K562 (cell line): ENCODE data around the gene ICAM1. TPM values are rescaled to one million over a fixed set of nuclear protein-coding genes. Genes with fewer than 3 reads are reported as not detected.
A peak's percentile ranks its signal among the peaks of the same experiment; 100 is the strongest.

Source experiments
- ARID2 ChIP-seq: fragments of 450-650 bp; IDR thresholded peaks from 2 replicates; pipeline ENCODE4 v1.6.1; 2017; ENCODE audit warnings: antibody characterized with exemption, mild to moderate bottlenecking
- BRD4 ChIP-seq: fragments of 200-600 bp; sonication (generic); IDR thresholded peaks from 2 replicates; pipeline ENCODE4 v1.6.1; 2017; ENCODE audit warnings: inconsistent platforms
- CTCF ChIP-seq, 3 experiments: IDR thresholded peaks in 2 of 3; conservative IDR thresholded peaks in 1 of 3; 2 replicates each; pipeline ENCODE4 v1.5.1; 2011 to 2012; ENCODE audit warnings: low read length in 3 of 3, mild to moderate bottlenecking in 3 of 3, control low read depth in 2 of 3, improper control_type of control experiment in 1 of 3, inconsistent platforms in 1 of 3, low read depth in 1 of 3, mixed read lengths in 1 of 3, moderate library complexity in 1 of 3; ENCODE audit not compliant: insufficient read depth in 2 of 3
- DEAF1 ChIP-seq: fragments of 450-650 bp; formaldehyde crosslinking; IDR thresholded peaks from 2 replicates; pipeline ENCODE4 v1.4.0; 2020; ENCODE audit warnings: mild to moderate bottlenecking, moderate library complexity
- EHMT2 ChIP-seq: fragments of 450-650 bp; IDR thresholded peaks from 2 replicates; pipeline ENCODE4 v1.6.1; 2018; ENCODE audit warnings: antibody characterized with exemption
- EP400 ChIP-seq: fragments of 450-650 bp; IDR thresholded peaks from 2 replicates; pipeline ENCODE4 v1.6.1; 2017; ENCODE audit warnings: antibody characterized with exemption, mild to moderate bottlenecking, moderate library complexity
- ETV6 ChIP-seq, 3 experiments: fragments of 150-350 bp in 1 of 3; sonication (generic) in 1 of 3; formaldehyde crosslinking in 1 of 3; IDR thresholded peaks; 2 replicates each; pipeline versions ENCODE4 v1.6.1 to v1.8.0; 2014 to 2022; ENCODE audit warnings: borderline replicate concordance in 2 of 3, low read depth in 2 of 3, antibody characterized with exemption in 1 of 3, low read length in 1 of 3, mild to moderate bottlenecking in 1 of 3, missing genetic modification reagents in 1 of 3
- GTF2B ChIP-seq: IDR thresholded peaks from 2 replicates; pipeline ENCODE4 v1.6.1; 2011; ENCODE audit not compliant: insufficient read length; ENCODE audit errors: extremely low read depth
- NCOA1 ChIP-seq: fragments of 450-650 bp; IDR thresholded peaks from 2 replicates; pipeline ENCODE4 v1.6.1; 2016; ENCODE audit warnings: low read depth
- NFATC3 ChIP-seq: fragments of 450-650 bp; IDR thresholded peaks from 2 replicates; pipeline ENCODE4 v1.6.1; 2017; ENCODE audit warnings: mild to moderate bottlenecking
- NR0B1 ChIP-seq: fragments of 450-650 bp; IDR thresholded peaks from one replicate; pipeline ENCODE4 v1.6.1; 2018; ENCODE audit warnings: mild to moderate bottlenecking, moderate library complexity; ENCODE audit not compliant: partially characterized antibody
- NR2C2 ChIP-seq, 2 experiments: fragments of 200-800 bp in 1 of 2; sonication (Bioruptor generic) in 1 of 2; sonication (generic) in 1 of 2; formaldehyde crosslinking in 1 of 2; IDR thresholded peaks; 2 replicates each; pipeline versions ENCODE4 v1.6.1 to v1.8.0; 2016 to 2022; ENCODE audit warnings: mild to moderate bottlenecking in 1 of 2, missing compliant biosample characterization in 1 of 2, missing genetic modification characterization in 1 of 2, missing genetic modification reagents in 1 of 2
- POLR2A ChIP-seq: fragments of 450-650 bp; conservative IDR thresholded peaks from 2 replicates; pipeline ENCODE4 v1.6.1; 2016
- SETDB1 ChIP-seq: IDR thresholded peaks from one replicate; pipeline ENCODE4 v1.6.1; 2012; ENCODE audit warnings: low read length, control low read depth, inconsistent platforms
- SLC30A9 ChIP-seq: fragments of 250-450 bp; sonication (Bioruptor Pico); IDR thresholded peaks from 2 replicates; pipeline ENCODE4 v1.8.0; 2022; ENCODE audit warnings: mild to moderate bottlenecking, moderate library complexity
- TRIM24 ChIP-seq, 2 experiments: fragments of 450-650 bp; IDR thresholded peaks; 2 replicates each; pipeline ENCODE4 v1.6.1; 2016
- ZFP30 ChIP-seq: fragments of 250-450 bp; sonication (Bioruptor Pico); IDR thresholded peaks from 2 replicates; pipeline ENCODE4 v1.8.0; 2022; ENCODE audit warnings: moderate library complexity, mild to moderate bottlenecking, inconsistent platforms, borderline replicate concordance
- ZNF584 ChIP-seq: fragments of 200-800 bp; sonication (Bioruptor generic); IDR thresholded peaks from 2 replicates; pipeline ENCODE4 v1.6.1; 2016; ENCODE audit warnings: low read depth, mild to moderate bottlenecking, missing genetic modification characterization, missing compliant biosample characterization
- ZNF589 ChIP-seq: fragments of 200-800 bp; sonication (Bioruptor generic); IDR thresholded peaks from 2 replicates; pipeline ENCODE4 v1.6.1; 2016; ENCODE audit warnings: low read depth, missing genetic modification characterization, missing compliant biosample characterization
- ZNF668 ChIP-seq: fragments of 250-450 bp; sonication (Bioruptor Pico); IDR thresholded peaks from 2 replicates; pipeline ENCODE4 v1.8.0; 2022; ENCODE audit warnings: mild to moderate bottlenecking, inconsistent platforms
- ZSCAN29 ChIP-seq: fragments of 450-650 bp; IDR thresholded peaks from 2 replicates; pipeline ENCODE4 v1.6.1; 2017
- polyA plus RNA-seq, 8 experiments: library from polyadenylated mRNA; depleted of rRNA in 4 of 8; stranded (reverse) in 5 of 8; unstranded in 3 of 8; fragments of >200 nt; fragmentation: Nextera tagmentation in 2 of 8; fragmentation: Illumina TruSeq in 1 of 8; extraction: Ambion mirVana in 2 of 8; extraction: Trizol in 1 of 8; gene quantifications; 2 replicates each; pipeline versions ENCODE4 v1.2.1 to v1.2.3, GENCODE V29; 2011 to 2014; ENCODE audit warnings: inconsistent platforms in 1 of 8, missing spikeins in 1 of 8
- total RNA-seq, 7 experiments: library from RNA; depleted of rRNA in 6 of 7; stranded (reverse); fragments of >200 nt in 6 of 7; fragmentation: Illumina TruSeq in 2 of 7; extraction: Trizol in 2 of 7; gene quantifications; 2 replicates each; pipeline versions ENCODE4 v1.2.1 to v1.2.3, GENCODE V29; 2011 to 2021; ENCODE audit warnings: low replicate concordance in 1 of 7

Gene ICAM1
- total and polyA plus RNA-seq, 9 of the 15 experiments (the other 6 are each of a cell fraction or from before 2014, with no cell fraction given), result 2.3 to 24.4 (median 13.4) TPM

- no peak for TF ChIP-seq DEAF1
- TF ChIP-seq SLC30A9, result no peak
- TF ChIP-seq ZNF668 (CRISPR knock-in tag), result no peak
- TF ChIP-seq CTCF (IDR thresholded peaks at IDR 0.05 in 2 of 3, conservative IDR thresholded peaks at IDR 0.05 in 1 of 3; ENCODE audit: insufficient read depth in 2 of 3, low read depth in 1 of 3, low read length in 3 of 3), result peak in 1 of 3 experiments; percentile 23; a peak in 1 of 6 replicates
- no peak for TF ChIP-seq EP400
- no peak for TF ChIP-seq ZSCAN29
- TF ChIP-seq NR0B1, result no peak
- no peak for TF ChIP-seq ZFP30 (CRISPR knock-in tag)
- TF ChIP-seq NR2C2 (CRISPR knock-in tag; IDR thresholded peaks at IDR 0.05), result no peak
- TF ChIP-seq NR2C2 (tag; IDR thresholded peaks at IDR 0.05), result no peak
- TF ChIP-seq BRD4, result no peak
- TF ChIP-seq POLR2A, result no peak
- no peak for TF ChIP-seq NCOA1
- no peak for TF ChIP-seq ARID2
- no peak for TF ChIP-seq EHMT2
- TF ChIP-seq NFATC3, result no peak
- no peak for TF ChIP-seq GTF2B
- no peak for TF ChIP-seq ETV6 (IDR thresholded peaks at IDR 0.05; ENCODE audit: borderline replicate concordance in 1 of 2, low read depth in 2 of 2, low read length in 1 of 2)
- TF ChIP-seq ETV6 (CRISPR knock-in tag; IDR thresholded peaks at IDR 0.05; ENCODE audit: borderline replicate concordance), result no peak
- no peak for TF ChIP-seq TRIM24 (IDR thresholded peaks at IDR 0.05)
- TF ChIP-seq ZNF584 (CRISPR knock-in tag), result no peak
- no peak for TF ChIP-seq SETDB1
- no peak for TF ChIP-seq ZNF589 (CRISPR knock-in tag)
Observed at GRCh38 chr19:10227026-10227971, 43.6 kb upstream of the ICAM1 start (continued).
